NCI-H82 treated with DMSO at 0.1 percent for 48 hours (cell line): ENCODE data around the gene FAM219B.
A peak's percentile ranks its signal among the peaks of the same experiment; 100 is the strongest.
"Not testable (repeated sequence)": the region's sequence is repeated elsewhere in the genome, so short reads cannot be mapped to it uniquely, and the experiment has no call there.

ENCODE experiments used
- DNase-seq: peaks from one replicate; lab custom pipeline; 2025; ENCODE audit not compliant: unreplicated experiment; lab: John Stamatoyannopoulos, UW

The FAM219B gene

DNA sequence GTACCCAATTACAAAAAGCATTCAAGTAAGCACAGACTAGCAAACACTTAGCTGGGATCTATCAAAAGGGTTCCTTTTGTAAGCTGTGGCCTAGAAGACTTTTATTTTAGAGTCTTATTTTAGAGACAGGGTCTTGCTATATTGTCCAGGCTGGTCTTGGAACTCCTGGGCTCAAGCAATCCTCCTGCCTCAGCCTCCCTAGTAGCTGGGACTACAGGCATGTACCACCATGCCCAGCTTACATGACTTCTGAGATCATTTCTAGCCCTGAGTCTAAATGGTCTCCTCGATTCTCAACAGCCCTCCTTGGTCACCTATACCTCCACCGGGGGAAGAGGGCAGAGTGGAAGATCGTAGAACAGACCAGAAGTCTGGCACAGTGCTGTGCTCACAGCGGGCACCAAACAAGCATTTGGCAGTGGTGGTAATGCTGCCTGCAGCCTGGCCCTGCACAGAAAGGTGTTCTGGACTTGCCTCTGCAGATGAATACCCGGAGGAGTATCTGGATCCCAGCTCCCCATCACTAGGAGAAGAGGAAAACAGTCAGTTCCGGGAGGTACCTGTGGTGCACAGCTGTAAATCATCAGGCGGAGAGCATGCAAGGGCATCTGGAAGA lies 2.4 kb downstream of the FAM219B start:
- no peak for DNase-seq

DNA sequence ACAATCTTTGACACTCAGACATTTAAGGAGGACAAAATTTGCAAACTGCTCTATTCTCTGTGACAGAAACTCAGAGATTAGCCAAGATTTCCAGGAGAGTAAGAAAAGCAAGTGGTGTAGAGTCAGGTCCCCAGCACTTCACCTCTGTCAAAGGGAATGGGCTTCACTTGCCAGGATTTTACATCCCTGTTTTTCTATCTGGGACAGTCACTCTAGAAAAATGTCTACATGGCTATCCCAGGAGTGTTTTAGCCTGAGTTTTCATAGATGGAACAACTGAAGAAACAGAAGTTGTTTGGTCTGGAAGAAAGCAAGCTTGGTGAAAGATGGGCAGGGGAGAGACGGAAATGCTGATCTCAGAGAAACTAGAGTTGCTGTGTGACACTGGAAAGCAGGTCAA lies 3.0 kb downstream of the FAM219B start:
- DNase-seq: no peak

DNA sequence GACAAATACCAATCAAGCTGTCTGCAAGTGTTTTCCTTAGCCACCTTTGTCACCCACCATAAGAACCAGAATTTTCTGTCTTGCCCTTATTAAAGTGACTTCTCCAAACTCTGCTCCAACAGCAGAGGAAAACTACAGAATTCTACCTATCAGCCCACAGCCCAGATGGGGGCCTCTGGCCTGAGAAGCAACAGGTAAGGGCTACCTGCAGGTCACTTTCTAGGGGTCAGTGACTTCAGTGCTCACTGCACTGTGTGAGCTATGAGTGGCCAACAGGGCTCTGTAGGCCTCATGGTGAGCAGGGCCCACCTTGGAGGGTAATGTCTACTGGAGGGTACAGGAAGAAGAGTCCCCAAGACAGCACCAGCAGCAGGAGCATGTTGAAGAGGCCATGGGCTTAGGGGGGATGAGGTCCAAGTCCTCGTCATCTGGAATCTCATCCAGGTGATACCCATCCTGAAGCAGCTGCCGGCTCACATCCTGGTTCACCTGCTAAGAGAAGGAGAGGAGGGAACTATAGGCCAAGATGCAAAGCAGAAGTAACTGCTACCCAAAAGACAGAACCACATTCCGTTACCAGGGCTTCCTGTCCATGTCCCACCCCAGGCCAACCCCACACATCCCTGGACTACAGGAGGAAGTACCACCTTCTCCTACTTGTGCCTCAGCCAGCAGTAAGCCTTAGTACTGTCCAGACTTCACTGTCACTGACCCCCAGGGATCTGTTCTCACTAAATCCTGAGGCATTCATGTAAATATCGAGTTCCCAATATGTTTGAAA lies 4.2 kb downstream of the FAM219B start:
- DNase-seq: no peak

DNA sequence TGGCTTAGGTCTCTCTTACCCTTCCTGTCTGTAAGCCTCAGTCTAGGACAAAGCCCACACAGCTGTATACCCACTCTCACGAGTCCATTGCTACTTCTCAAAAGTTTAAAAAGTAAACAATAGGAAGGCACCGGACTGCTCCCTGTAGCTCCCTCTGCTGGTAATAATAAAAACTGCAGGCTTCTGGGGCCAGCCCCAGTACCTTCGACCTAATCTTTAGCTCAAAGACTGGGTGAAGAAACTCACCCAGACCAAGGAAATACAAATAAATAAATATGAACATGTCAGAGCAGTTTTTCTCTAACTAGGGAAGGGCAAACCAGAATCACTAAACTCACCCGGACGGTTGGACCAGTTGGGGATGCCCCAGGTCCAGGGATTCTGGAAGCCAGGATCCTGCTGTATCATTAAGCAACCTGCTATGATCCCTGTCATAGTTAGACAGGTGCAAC lies 5.0 kb downstream of the FAM219B start:
- DNase-seq: peak; percentile 15

DNA sequence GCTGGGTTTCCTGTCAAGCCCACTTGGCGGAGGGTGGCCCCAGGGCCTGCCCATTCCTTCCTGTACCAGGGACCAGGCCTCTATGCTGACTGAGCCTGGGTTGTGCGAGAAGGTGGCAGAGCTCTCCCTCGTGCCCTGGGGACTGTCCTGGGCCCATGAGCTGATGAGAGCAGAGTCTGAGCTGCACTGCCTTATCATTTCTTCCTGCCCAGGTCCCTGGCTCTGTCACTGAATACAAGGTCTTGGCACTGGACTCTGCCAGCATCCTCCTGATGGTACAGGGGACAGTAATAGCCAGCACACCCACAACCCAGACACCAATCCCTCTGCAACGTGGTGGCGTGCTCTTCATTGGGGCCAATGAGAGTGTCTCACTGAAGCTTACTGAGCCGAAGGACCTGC lies 9.3 kb downstream of the FAM219B start:
- DNase-seq: no peak

DNA sequence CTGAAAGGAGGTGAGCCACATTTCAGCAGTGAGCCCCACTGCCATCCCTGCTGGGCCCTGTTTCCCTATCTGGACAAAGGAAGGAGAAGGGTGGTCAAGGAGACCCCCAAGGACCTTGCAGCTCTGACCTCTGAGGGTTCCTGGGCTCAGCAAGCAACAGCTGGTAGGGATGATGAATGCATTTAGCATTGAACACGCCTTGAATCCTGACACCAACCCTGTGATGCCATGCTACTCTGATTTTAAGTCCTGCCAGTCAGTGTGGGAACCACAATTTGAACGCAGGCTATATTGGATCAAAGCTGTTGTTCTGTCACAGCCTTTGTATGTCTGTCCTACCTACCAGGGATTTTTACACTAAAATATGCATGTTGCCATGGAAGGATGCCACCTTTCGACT lies 10.3 kb downstream of the FAM219B start:
- DNase-seq: no peak

DNA sequence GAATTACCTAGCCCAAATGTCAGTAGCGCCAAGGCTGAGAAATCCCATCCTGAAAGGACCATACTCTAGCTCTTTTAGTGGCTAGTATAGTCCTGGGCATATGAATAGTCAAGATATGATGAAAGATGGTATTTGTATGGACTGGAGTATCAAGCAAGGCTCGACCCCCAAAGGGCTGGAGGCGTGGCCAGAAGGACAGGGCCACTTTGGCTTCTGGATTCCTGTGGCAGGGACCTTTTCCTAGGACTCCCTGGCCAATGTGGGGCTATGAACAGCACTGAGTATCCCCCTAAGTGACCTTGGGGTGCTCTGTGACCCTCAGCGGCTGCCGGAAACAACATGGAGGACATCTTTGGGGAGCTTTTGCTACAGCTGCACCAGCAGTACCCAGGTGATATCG lies 10.8 kb downstream of the FAM219B start:
- no peak for DNase-seq

DNA sequence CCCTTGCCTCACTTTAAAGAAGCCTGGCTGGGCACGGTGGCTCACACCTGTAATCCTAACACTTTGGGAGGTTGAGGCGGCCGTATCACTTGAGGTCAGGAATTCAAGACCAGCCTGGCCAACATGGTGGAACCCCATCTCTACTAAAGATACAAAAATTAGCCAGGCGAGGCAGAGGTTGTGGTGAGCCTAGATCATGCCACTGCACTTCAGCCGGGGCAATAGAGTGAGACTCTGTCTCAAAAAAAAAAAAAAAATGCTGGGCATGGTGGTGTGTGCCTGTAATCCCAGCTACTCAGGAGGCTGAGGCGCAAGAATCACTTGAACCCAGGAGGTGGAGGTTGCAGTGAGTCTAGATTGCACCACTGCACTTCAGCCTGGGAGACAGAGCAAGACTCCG lies 12.3 kb downstream of the FAM219B start:
- DNase-seq: not testable (repeated sequence)

DNA sequence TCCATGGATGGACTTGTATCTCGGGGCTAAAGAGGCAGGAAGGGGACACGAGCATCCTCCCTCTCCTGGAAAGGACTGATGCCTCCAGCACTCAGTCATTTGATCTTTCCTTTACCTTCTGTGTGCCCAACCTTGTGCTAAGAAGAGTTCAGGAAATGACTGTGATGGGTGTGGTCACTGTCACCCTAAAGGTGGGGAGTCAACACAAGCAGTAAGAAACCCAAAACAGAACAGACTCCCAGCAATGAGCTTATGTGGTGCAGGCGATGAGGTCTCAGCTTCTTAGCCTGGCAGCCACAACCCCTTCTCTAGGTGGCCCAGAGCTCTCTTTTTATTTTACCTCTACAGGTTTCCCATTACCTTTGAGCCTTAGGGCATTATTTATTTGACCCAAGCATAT lies 13.0 kb downstream of the FAM219B start:
- no peak for DNase-seq

DNA sequence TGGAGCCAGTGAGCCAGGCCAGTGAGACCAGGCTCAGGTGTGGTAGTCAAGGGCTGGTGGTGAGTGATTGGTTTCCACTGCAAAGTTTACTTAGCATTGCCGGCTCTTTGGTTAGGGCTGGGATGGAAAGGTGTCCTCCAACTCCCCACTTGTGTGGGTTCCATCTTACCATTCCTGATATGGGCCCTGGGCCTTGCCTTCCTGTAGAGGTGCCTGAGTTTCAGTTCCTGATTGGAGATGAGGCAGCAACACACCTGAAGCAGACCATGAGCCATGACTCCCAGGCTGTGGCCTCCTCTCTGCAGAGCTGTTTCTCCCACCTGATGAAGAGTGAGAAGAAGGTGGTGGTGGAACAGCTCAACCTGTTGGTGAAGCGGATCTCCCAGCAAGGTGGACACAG lies 13.7 kb downstream of the FAM219B start:
- DNase-seq: no peak

DNA sequence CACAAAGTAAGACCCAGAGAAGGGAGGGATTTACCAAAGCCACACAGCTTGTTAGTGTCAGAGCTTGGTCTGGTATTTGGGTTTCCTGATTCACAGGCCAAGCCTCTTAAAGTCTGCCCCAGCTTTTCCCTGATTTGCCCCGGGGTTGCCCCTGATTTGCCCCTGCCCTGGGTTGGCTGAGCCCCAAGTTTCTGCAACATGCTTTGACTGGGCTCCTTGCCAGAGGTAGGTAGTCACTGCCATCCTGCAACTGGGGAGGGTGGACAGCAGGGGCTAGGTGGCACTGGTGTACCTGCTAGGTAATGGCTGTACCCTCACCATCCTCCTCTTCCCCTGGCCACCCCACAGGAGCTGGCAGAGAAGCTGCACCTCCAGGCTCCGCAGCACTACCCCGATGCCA lies 14.3 kb downstream of the FAM219B start:
- DNase-seq: no peak

DNA sequence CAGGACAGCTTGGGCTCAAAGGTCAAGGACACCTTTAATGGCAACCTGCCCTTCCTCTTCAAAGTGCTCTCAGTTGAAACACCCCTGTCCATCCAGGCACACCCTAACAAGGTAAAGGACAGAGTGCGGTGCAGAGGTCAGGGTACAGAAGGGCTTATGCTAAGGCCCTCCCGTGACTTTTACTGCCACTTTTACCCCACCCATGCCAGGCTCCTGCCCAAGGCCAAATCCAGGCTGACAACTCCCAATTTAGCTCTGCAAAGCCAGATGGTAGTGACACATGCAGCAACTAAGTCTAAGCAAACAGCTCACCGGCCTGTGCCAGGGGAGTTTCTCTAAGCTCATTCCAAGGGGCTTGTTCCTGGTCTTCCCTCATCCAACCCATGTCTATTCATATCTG lies 15.2 kb downstream of the FAM219B start:
- DNase-seq: no peak

DNA sequence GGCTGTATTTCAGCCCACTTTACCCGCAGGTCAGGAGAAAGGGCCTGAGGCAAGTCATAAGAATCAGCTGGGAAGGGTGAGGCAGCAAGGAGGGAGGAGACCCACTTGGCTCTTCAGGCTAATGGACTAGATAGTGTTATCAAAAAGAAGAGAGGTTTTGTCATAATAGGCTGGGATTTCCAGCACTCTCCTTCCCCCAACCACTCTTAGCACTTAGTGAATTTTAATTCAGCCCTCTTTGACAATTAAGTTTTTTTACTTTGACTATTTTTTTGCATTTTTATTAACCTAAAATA lies 16.0 kb downstream of the FAM219B start:
- no peak for DNase-seq

DNA sequence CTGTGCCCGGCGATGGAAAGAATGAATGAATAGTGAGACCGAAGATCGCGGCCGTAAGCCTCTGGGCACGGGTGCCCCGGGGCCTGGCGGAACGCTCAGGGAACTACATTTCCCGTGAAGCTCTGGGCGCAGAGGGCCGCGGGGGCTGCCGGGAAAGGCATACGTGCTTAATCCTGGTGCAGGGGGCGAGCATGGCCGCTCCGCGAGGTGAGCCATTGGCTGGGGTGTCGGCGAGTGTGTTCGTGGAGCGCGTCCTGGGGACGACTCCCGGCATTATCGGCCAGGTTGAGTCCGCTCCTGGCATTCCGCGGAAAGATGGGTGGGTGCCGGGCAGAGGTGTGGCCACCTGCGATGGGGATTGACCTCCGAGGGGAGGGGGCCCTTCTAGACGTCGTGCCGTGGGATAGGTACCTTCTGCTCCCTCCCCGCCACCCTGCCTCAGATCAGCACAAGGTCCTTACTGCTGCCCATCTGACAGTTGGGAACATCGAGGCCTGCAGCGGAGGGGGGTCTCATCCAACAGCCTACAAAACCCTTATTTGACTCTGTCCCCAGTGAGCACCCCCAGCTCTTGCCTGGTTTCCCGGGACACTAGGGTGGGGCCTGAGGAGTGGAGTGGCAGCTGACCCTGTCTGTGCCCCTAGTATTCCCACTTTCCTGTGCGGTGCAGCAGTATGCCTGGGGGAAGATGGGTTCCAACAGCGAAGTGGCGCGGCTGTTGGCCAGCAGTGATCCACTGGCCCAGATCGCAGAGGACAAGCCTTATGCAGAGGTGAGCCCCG lies 16.6 kb downstream of the FAM219B start, which contains the start of gene MPI:
Gene MPI (plus strand): TSS at position 160 of the 782 bp plus-strand sequence. CDS start 32 bp downstream, at position 192.
- peak; percentile 49 for DNase-seq

DNA sequence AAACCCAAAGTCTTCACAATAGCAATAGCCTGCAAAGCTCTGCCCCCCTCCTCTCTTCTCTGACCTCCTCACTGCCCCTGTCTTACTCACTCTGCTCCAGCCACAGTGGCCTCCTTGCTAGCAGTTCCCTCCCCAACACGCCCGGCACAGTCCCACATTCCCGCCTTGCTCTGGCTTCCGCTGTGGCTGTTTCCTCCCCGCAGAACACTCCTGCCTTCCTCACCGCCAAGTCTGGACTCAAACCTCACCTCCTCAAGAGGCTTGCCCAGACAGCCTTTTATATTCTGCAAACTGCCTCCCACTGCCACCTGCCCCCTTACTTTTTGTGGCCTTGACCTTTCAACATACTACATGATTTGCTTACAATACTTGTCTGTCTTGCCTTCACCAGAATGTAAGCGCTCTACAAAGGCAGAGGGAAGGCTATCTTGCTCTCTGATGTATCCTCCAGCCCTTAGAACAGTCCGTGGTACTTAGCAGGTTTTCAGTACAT lies 17.2 kb downstream of the FAM219B start:
- no peak for DNase-seq

DNA sequence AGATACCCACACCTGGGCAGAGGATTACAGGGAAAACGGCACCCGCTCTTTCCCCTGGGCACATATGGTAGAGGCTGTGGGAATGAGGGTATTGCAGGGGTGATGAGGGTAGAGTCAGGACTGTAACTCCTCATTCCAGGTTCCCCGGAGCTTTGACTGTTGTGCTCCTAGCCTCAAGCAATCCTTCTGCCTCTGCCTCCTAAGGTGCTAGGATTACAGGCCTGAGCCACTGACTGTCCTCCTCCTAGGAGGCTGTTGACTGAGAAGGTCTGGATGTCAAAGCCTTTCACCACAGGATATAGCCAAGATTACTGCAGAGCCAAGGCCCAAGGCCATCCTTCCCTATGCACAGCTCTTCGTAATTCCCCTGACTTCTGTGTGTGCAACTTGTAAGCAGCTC lies 17.9 kb downstream of the FAM219B start:
- no peak for DNase-seq

DNA sequence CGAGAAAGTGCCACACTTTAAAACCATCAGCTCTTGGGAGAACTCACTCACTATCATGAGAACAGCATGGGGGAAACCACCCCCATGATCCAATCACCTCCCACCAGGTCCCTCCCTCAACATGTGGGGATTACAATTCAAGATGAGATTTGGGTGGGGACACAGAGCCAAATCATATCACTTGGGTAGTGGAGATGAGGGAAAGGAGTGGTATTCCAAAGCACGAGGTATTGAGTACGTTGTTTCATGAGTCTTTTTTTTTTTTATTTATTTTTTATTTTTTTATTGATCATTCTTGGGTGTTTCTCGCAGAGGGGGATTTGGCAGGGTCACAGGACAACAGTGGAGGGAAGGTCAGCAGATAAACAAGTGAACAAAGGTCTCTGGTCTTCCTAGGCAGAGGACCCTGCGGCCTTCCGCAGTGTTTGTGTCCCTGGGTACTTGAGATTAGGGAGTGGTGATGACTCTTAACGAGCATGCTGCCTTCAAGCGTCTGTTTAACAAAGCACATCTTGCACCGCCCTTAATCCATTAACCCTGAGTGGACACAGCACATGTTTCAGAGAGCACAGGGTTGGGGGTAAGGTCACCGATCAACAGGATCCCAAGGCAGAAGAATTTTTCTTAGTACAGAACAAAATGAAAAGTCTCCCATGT lies 19.0 kb downstream of the FAM219B start:
- not testable (repeated sequence) for DNase-seq

DNA sequence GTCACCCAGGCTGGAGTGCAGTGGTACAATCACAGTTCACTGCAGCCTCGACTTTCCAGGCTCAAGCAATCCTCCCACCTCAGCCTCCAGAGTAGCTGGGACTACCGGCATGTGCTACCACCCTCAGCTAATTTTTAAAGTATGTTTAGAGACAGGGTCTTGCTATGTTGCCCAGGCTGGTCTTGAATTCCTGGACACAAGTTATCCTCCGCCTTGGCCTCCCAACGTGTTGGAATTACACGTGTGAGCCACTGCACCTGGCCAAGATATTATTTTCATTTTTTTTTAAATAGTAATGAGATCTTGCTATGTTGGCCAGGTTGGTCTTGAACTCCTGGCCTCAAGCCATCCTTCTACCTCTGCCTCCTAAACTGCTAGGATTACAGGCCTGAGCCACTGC lies 21.2 kb downstream of the FAM219B start:
- DNase-seq: no peak

DNA sequence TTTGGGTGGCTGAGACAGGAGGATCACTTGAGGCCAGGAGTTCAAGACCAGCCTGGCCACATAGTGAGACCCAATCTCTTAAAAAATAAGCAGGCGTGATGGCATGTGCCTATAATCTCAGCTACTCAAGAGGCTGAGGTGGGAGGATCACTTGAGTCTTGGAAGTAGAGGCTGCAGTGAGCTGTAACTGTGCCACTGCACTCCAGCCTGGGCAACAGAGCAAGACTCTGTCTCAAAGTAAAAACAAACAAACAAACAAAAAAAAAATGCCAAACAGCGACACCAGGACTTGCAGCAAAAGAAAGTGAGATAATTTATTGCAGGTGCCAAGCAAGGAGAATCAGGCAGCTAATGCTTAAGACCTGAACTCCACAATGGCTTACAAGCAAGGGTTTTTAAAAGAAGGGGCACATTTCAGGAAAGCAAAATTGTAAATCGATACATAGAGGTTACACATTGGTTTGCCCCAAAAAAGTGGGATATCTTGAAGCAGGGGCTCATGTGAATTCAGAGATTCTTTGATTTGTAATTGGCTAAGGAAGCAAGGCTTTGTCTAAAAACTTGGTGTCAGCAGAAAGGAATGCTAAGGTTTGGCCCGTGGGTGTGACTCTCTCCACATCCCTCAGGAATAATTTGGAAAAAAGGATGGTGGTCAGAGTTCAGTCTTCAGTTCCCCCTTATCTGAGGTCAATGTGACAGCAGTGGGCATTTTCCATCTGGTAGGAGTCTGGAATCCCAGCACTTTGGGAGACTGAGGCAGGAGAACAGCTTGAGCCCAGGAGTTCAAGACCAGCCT lies 22.0 kb downstream of the FAM219B start:
- DNase-seq: no peak

DNA sequence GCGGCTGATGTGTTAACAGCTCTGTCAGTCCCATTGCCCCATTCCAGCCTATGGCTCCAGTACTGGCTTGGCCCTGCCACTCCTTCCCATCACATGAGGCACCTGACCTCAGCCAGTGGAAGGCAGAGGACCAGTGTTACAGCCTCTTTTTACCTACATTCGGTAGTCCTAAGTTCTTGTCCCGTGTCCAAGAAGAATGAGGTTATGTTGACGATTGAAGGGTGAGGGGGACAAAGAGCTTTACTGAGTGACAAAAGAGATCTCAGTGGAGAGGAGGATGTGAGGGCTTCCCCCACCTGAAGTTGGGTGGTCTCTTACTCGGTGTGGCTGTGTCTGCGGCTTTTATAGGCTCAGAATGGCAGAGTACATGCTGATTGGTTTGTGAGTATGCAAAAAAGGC lies 24.1 kb downstream of the FAM219B start:
- no peak for DNase-seq

DNA sequence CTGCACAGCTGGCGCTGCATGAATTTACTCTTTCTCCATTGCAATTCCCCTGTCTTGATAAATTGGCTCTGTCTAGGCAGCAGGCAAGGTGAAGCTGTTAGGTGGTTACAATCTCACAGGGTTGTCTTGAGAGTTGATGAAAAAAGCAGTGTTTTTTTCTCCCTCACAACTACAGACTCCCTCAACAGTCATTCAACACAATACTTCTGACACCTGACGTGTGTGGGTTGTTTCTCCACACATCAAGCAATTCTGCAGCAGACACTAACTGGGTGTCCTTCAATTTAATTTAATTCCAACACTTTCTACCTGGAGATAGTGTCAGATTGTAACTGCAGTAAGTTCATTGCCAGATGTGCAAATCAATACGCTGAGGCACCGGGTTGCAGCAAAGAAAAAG lies 28.4 kb downstream of the FAM219B start:
- DNase-seq: no peak
